Fibroblast of skin of right biceps (primary cell): ENCODE results near the gene RAVER1.
"Not testable (repeated sequence)": the region's sequence is repeated elsewhere in the genome, so short reads cannot be mapped to it uniquely, and the experiment has no call there.

Experiments used
- DNase-seq: peaks from one replicate; pipeline ENCODE4 v3.0.0-alpha.2; 2013

RAVER1 gene, protein sequence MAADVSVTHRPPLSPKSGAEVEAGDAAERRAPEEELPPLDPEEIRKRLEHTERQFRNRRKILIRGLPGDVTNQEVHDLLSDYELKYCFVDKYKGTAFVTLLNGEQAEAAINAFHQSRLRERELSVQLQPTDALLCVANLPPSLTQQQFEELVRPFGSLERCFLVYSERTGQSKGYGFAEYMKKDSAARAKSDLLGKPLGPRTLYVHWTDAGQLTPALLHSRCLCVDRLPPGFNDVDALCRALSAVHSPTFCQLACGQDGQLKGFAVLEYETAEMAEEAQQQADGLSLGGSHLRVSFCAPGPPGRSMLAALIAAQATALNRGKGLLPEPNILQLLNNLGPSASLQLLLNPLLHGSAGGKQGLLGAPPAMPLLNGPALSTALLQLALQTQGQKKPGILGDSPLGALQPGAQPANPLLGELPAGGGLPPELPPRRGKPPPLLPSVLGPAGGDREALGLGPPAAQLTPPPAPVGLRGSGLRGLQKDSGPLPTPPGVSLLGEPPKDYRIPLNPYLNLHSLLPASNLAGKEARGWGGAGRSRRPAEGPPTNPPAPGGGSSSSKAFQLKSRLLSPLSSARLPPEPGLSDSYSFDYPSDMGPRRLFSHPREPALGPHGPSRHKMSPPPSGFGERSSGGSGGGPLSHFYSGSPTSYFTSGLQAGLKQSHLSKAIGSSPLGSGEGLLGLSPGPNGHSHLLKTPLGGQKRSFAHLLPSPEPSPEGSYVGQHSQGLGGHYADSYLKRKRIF

DNA sequence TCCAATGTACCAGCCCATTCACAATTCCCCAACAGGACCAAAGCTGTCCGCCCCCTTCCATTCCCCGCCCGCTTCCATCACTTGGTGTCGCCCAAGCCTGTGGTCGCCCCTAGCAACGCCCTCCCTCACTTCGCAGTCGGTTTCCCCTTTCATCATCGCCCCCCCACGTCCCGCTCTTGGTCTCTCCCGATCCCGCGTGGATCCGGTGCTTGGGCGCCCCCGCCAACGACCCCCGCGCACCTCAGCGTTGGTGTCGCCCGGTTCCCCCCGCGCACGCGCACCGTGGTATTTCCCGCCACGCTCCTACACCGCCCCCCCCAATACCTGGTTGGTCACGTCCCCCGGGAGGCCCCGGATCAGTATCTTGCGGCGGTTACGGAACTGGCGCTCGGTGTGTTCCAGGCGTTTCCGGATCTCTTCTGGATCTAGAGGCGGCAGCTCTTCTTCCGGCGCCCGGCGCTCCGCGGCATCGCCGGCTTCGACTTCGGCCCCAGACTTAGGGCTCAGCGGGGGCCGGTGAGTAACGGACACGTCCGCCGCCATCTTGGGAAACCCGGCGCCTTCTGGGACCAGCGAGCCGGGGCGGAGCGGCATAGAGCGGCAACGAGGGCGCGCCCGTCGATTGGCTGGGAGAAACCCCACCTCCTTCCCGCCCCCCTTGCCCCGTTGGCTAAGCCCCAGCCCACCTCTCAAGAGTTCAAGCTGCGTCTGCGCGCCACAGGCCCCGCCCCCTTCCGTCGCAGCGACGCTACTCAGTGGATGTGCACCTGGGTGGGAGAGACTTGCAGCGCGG lies at the start of gene RAVER1:
Gene RAVER1 (minus strand): TSS at position 565 of the 793 bp plus-strand sequence. CDS start 22 bp downstream, at position 543.
- peak; percentile 98 for DNase-seq

GRCh38 chr19:10383223-10383499 lies 49.8 kb upstream of the RAVER1 start:
- not testable (repeated sequence) for DNase-seq

DNA sequence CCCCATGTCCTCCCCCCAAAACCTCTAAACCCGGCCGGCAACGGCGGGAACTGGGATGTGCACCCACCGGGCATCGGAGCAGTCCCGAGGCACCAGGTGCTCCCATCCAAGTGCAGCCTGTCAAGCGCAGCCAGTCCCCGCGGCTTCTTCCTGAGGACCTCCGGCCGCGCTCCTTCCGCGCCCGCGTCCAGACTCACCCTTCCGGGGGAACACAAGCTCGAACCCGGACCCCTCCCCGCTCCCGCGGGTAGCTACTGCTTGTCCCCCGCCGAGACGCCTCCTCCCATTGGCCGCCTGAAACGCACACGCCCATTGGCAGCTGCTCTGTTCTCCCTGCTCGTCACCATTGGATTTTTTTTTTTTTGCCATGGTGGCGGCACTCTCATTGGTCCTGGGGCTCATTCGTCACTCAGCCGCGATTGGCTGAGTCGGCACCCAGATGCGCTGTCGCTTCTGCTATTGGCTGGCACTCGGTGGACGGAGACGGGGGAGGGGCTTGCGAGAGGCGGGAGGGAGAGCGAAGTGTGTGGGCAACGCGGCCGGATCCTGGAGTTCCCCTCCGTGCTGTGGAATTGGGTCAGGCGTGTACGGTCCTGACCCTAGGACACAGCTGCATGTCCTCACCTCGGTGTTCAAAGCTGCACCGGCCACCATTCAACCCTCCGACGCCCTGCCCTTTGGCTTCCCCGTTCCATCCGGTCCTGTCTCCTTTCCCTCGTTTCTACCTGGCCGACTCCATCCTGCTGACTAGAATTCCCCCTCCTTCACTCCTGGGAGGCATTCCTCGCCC lies 47.2 kb upstream of the RAVER1 start, which contains the start of gene TYK2:
Gene TYK2 (minus strand): TSS at position 260 of the 790 bp plus-strand sequence. CDS start 2,166 bp downstream, outside the sequence.
- peak; percentile 99 for DNase-seq

DNA sequence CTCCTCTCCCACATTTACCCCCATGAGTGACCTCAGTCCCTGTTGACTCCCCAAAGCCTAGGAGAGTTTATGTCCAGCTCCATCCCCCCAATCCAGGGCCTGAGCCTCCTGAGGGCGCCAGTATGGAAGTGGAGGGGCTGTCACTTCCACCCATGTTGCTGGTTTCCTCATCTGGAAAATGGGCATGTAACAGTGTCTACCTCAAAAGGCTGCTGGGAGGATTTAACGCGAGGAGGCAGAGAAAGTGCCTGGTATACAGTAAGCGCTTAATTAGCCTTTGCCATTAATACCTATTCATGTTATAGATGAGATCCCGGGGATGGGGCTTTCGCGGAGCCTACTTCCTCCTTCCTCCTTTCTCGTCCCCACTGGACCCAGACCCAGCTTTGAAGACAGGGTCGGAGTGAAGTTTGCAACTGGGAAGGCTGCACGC lies 46.6 kb upstream of the RAVER1 start:
- no peak for DNase-seq

DNA sequence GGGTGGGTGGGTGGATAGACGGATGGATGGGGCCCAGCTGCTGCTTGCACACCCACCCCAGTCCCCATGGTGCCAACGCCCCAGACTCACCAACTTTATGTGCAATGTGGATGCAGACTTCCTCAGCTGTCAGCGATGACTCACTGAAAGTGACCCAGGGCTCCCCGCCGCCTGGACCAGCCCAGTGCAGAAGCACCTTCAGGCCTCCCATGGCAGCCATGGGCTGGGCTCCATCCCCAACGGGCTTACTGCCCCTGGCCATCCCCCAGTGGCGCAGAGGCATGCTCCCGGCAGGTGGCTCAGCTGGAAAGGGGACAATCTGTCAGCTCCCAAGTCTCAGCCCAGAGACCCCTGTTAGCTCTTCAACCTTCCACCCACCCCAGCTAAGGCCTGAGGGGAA lies 44.8 kb upstream of the RAVER1 start:
- no peak for DNase-seq

DNA sequence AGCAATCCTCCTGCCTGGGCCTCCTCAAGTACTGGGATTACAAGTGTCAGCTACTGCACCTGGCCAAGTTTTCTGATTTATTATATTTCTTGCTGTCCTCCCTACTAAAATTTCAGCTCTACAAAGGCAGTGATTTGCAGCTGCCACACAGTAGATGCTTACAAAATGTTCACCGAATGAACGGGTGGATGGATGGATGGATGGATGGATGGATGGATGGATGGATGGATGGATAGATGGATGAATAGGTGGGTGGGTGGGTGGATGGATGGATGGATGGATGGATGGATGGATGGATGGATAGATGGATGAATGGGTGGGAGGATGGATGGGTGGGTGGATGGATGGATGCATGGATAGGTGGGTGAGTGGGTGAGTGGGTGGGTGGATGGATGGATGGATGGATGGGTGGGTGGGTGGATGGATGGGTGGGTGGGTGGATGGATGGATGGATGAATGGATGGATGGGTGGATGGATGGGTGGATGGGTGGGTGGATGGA lies 43.9 kb upstream of the RAVER1 start:
- not testable (repeated sequence) for DNase-seq

DNA sequence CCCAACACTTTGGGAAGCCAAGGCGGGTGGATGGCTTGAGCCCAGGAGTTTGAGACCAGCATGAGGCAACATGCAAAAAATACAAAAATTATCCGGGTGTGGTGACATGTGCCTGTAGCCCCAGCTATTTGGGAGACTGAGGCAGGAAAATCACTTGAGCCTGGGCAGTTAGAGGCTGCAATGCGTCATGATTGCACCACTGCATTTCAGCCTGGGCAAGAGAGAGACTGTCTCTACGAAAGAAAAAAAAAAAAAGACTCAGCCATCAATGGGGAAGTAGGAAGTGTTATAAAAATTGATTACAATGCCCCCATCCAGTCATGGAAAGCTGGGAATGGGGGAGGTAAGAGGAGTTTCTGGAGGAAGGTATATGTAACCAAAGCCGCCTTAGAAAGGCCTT lies 41.6 kb upstream of the RAVER1 start:
- no peak for DNase-seq

DNA sequence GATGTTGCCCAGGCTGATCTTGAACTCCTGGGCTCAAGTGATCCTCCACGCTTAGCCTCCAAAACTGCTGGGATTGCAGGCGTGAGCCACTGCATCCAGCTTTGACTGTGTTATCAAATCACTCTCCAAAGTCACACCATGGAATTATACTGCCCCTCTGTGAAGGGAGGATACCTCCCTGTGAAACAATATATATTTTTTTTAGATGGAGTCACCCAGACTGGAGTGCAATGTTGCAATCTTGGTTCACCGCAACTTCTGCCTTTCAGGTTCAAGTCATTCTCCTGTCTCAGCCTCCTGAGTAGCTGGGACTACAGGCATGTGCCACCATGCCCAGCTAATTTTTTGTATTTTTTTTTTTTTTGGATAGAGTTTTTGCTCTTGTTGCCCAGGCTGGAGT lies 39.4 kb upstream of the RAVER1 start:
- DNase-seq = no peak

- no peak for DNase-seq
Observed at GRCh38 chr19:10368101-10368803, 34.9 kb upstream of the RAVER1 start.

GRCh38 chr19:10366950-10367512 lies 33.7 kb upstream of the RAVER1 start:
- not testable (repeated sequence) for DNase-seq

- DNase-seq = no peak
Observed at GRCh38 chr19:10365518-10365917, 32.2 kb upstream of the RAVER1 start.

DNA sequence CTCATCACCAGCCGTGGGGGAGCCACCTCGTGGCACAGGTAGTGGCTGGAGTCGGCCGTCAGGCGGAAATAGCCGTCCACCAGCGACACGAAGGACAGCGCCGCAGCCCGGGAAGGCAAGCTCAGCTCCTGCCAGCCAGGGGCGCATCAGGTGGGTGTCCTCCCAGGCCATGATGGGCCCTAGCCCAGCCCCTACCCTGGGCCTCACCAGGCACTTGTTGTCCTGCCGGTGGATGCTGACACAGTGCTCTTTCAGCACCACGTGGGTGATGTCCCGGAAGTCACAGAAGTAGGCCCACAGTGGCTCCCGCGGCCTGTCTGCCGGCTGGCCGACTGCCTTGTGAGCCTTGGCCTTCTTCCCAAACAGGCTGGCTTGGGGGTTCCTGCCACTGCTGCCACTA lies 31.3 kb upstream of the RAVER1 start:
- no peak for DNase-seq

DNA sequence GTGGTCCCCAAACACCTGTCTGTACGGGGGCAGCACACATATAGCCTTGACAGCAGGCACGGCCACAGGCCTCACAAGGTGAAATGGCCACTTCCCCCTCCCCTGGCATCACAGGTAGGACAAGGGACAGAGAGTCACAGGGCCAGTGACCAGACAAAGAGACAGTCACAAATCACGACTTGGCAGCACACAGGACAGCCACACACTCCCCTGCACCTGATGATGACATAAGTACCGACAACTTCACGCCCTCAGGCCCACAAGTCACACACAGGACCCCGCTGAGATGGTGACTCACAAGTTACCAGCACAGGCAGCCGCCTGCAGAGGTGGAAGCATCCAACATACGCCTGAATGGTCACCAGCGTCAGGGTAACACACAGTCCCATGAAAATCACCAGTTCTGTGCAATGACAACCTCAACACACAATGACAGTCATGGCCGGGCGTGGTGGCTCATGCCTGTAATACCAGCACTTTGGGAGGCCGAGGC lies 30.5 kb upstream of the RAVER1 start:
- DNase-seq = no peak

- no peak for DNase-seq
Observed at GRCh38 chr19:10362259-10362658, 28.9 kb upstream of the RAVER1 start.

DNA sequence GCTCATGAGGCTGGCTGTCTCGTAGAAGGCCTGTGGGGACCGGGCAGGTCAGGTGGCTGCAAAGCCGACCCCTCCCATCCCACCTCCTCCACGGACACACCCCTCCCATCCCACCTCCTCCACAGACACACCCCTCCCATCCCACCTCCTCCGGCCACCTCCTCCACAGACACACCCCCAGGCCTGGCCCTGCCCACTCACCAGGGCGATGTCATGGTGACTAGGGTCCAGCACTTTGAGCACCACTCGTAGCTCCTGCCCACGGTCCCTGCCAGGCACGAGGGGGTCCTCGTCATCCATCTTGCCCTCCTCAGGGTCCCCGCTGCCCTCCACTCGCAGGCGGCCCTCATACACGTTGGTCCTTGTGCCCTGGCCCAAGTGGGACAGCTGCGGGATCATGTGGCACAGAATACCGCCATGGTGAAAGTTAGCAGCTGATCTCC lies 28.3 kb upstream of the RAVER1 start:
- DNase-seq = no peak

- DNase-seq = no peak
Observed at GRCh38 chr19:10356431-10356830, 23.1 kb upstream of the RAVER1 start.

- peak; percentile 45 for DNase-seq
Observed at GRCh38 chr19:10353793-10354391, 20.6 kb upstream of the RAVER1 start.

DNA sequence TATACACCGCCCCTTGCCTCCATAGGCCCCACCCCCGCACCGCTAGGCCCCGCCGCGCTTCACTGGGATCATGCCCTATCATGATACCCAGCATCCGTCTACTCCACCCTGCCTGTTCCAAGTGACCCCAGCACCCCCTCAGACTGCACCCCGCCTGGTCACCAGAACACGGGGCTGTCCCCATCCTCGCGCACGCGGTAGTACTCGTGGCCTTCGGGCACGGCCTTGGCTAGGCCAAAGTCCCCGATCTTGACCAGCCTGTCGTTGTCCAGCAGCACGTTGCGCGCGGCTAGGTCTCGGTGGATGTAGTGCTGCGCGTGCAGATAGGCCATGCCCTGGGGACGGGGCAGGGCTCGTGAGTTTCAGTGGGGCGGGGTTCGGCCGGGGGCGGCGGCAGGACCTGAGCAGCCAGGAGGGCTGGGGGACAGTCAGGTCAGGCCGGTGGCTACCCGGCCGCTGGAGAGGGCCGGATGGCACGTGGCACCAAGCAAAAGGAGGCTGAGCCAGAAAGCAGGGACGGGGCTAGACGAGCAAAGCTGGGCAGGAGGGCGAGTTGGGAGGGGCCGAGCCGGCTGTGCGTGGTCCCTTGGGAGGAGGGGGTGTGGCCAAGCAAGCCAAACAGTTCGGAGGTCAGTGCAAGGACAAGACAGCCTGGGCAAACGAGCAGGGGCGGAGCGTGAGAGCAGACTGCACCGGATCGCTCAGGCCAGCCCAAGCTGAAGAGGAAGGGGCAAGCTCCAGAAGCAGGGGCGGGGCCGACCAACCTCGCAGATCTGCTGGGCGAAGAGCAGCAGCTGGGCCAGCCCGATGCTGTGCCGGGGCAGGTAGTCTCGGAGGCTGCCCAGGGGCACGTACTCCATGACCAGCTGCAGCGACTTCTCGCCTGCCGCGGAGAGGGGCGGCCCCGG lies 19.7 kb upstream of the RAVER1 start:
- DNase-seq = no peak

- DNase-seq = no peak
Observed at GRCh38 chr19:10346509-10346908, 13.2 kb upstream of the RAVER1 start.

- no peak for DNase-seq
Observed at GRCh38 chr19:10344780-10345179, 11.5 kb upstream of the RAVER1 start.
